ENCODE measurements around the gene SLFN12L.

GRCh38 chr17:35519906-35520442, 17.5 kb downstream of the SLFN12L start:
- TF ChIP-seq TARDBP (IDR thresholded peaks at IDR 0.05) (no peak), LEF1 (IDR thresholded peaks at IDR 0.05; ENCODE audit: borderline replicate concordance) (no peak), BHLHE40 (IDR thresholded peaks at IDR 0.05; ENCODE audit: borderline replicate concordance) (no peak), SP1 (IDR thresholded peaks at IDR 0.05) (no peak), PKNOX1 (IDR thresholded peaks at IDR 0.05) (no peak), FOXM1 (IDR thresholded peaks at IDR 0.05; ENCODE audit: borderline replicate concordance) (no peak), ARNT (IDR thresholded peaks at IDR 0.05) (no peak), FOXK2 (IDR thresholded peaks at IDR 0.05) (no peak), HDGF (IDR thresholded peaks at IDR 0.05; ENCODE audit: borderline replicate concordance) (no peak), L3MBTL2 (conservative IDR thresholded peaks at IDR 0.05) (no peak), SUZ12 (IDR thresholded peaks at IDR 0.05) (no peak), ELF4 (IDR thresholded peaks at IDR 0.05) (no peak), ZNF384 (IDR thresholded peaks at IDR 0.05) (no peak)
